ENCODE results near the gene CALML4.
A peak's percentile ranks its signal among the peaks of the same experiment; 100 is the strongest.
"Not testable (repeated sequence)": the region's sequence is repeated elsewhere in the genome, so short reads cannot be mapped to it uniquely, and the experiment has no call there.

The CALML4 gene

GRCh38 chr15:68224546-68225250 is 19.6 kb upstream of the CALML4 start:
- DNase-seq, result no peak

GRCh38 chr15:68224108-68224507 is 19.0 kb upstream of the CALML4 start:
- no peak for DNase-seq

GRCh38 chr15:68223171-68223570 is 18.0 kb upstream of the CALML4 start:
- no peak for DNase-seq

GRCh38 chr15:68222432-68222743 is 17.3 kb upstream of the CALML4 start:
- not testable (repeated sequence) for DNase-seq

- not testable (repeated sequence) for DNase-seq
These were observed 16.6 kb upstream of the CALML4 start for GRCh38 chr15:68221530-68222431.

- no peak for DNase-seq
These were observed 15.8 kb upstream of the CALML4 start for GRCh38 chr15:68220967-68221366.

GRCh38 chr15:68220489-68220888 is 15.4 kb upstream of the CALML4 start:
- no peak for DNase-seq

GRCh38 chr15:68218847-68219798 is 14.0 kb upstream of the CALML4 start:
- no peak for DNase-seq

GRCh38 chr15:68218331-68218730 is 13.2 kb upstream of the CALML4 start:
- no peak for DNase-seq

- DNase-seq, result no peak
These were observed 12.2 kb upstream of the CALML4 start for GRCh38 chr15:68217341-68217740.

GRCh38 chr15:68214838-68215254 is 9.7 kb upstream of the CALML4 start:
- DNase-seq, result no peak

- DNase-seq, result no peak
These were observed 9.1 kb upstream of the CALML4 start for GRCh38 chr15:68213991-68214837.

- not testable (repeated sequence) for DNase-seq
These were observed 8.3 kb upstream of the CALML4 start for GRCh38 chr15:68213491-68213845.

- DNase-seq, result no peak
These were observed 6.7 kb upstream of the CALML4 start for GRCh38 chr15:68211656-68212320.

- peak; percentile 8 to 30 for DNase-seq
These were observed 5.9 kb upstream of the CALML4 start for GRCh38 chr15:68210821-68211655.

- no peak for DNase-seq
These were observed 5.3 kb upstream of the CALML4 start for GRCh38 chr15:68210409-68210756.

GRCh38 chr15:68209735-68210408 is 4.7 kb upstream of the CALML4 start:
- DNase-seq, result no peak

GRCh38 chr15:68209272-68209671 is 4.1 kb upstream of the CALML4 start:
- DNase-seq, result no peak

GRCh38 chr15:68208636-68209240 is 3.6 kb upstream of the CALML4 start:
- DNase-seq, result no peak

- DNase-seq, result no peak
These were observed 3.0 kb upstream of the CALML4 start for GRCh38 chr15:68208136-68208535.
